ENCODE measurements around the gene KRT33A.

The KRT33A gene

GRCh38 chr17:41301204-41301790, 49.3 kb downstream of the KRT33A start:
- DNase-seq: no peak

DNA sequence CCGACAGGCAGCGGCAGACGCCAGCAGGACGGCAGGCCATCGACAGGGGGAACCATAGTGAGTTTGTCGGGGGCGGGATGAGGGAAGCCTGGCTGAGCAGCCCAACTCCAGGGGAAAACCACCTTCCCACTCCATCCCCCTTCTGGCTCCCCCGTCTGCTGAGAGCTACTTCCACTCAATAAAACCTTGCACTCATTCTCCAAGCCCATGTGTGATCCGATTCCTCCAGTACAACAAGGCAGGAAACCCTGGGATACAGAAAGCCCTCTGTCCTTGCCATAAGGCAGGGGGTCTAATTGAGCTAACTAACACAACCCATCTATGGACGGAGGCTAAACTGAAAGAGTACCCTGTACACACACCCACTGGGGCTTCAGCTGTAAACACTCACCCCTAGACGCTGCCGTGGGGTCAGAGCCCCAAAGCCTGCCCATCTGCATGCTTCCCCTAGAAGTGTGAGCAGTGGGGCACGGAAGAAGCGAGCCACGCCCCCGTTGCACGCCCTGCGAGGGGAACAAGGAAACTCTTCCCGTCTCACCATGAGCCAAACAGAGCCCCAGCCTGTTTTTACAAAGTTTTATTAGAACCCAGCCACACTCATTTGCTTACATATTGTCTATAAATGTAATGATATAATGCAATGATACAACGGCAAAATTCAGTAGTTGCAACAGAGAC, 52.0 kb downstream of the KRT33A start:
- DNase-seq: no peak

- DNase-seq: no peak
Measured at GRCh38 chr17:41296846-41297245, 53.8 kb downstream of the KRT33A start.
